ENCODE data around the gene CNTNAP2.

- no peak for TF ChIP-seq CTCF (CRISPR knock-in tag; IDR thresholded peaks at IDR 0.05)
- no peak for TF ChIP-seq ZBTB39 (CRISPR knock-in tag; IDR thresholded peaks at IDR 0.05)
- TF ChIP-seq ARHGAP35 (CRISPR knock-in tag; IDR thresholded peaks at IDR 0.05; ENCODE audit: borderline replicate concordance) = no peak
- TF ChIP-seq POLR2A (IDR thresholded peaks at IDR 0.05; ENCODE audit: insufficient read depth in 1 of 2, low read depth in 2 of 2, low read length in 2 of 2) = no peak
- no peak for TF ChIP-seq EP300 (IDR thresholded peaks at IDR 0.05; ENCODE audit: low read depth in 2 of 2, low read length in 2 of 2)
- no peak for TF ChIP-seq EP300 (CRISPR knock-in tag; IDR thresholded peaks at IDR 0.05; ENCODE audit: borderline replicate concordance)
- TF ChIP-seq EZH2 (conservative IDR thresholded peaks at IDR 0.05; ENCODE audit: low read depth, low read length) = no peak
- no peak for TF ChIP-seq SUZ12 (IDR thresholded peaks at IDR 0.05; ENCODE audit: low read depth, low read length)
Measured at GRCh38 chr7:147809786-147810185, 1693.2 kb downstream of the CNTNAP2 start.
